ENCODE data around the gene CALML6.

- TF ChIP-seq, protein P1, sequence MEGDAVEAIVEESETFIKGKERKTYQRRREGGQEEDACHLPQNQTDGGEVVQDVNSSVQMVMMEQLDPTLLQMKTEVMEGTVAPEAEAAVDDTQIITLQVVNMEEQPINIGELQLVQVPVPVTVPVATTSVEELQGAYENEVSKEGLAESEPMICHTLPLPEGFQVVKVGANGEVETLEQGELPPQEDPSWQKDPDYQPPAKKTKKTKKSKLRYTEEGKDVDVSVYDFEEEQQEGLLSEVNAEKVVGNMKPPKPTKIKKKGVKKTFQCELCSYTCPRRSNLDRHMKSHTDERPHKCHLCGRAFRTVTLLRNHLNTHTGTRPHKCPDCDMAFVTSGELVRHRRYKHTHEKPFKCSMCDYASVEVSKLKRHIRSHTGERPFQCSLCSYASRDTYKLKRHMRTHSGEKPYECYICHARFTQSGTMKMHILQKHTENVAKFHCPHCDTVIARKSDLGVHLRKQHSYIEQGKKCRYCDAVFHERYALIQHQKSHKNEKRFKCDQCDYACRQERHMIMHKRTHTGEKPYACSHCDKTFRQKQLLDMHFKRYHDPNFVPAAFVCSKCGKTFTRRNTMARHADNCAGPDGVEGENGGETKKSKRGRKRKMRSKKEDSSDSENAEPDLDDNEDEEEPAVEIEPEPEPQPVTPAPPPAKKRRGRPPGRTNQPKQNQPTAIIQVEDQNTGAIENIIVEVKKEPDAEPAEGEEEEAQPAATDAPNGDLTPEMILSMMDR (IDR thresholded peaks at IDR 0.05) = no peak
- no peak for TF ChIP-seq POLR2A (IDR thresholded peaks at IDR 0.05)
- TF ChIP-seq EP300 (IDR thresholded peaks at IDR 0.05) = no peak
These were observed 8.1 kb downstream of the CALML6 start for GRCh38 chr1:1922956-1923833.

Measured in tibial nerve (tissue), 4 donors.